Measurements from ENCODE around the gene MSS51.
A peak's percentile ranks its signal among the peaks of the same experiment; 100 is the strongest.

DNA sequence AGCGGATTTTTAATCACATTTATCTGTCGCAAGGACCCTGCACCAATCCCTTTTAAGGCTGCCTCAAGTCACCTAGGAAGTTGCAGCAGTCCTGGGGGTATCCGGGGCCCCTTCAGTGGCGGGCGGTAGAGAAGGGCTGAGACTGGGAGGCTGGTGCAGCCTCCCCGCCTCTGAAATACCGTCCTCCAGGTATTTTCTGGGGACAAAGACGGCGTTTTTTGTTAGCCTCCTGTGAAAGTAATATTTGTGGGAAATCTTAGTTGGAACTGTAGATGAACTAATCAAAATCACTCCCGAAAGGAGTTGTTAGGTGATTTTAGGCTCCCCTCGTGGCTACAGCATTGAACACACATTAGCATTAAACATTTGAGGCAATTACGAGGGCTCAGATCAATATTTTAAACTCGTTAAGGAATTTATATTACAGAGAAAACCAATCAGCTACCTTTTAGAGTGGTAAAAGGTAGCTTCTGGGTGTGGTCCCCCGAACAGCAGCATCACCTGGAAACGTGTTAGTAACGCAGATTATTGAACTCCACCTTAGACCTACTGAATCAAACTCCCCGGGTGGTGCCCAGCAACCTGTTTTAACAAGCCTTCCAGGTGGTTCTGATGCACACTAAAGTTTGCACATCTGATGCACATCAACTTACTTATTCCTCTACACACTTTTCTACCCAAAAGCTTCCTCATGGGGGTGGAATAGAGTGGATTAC is 19.0 kb downstream of the MSS51 start:
- TF ChIP-seq POLR2A (IDR thresholded peaks at IDR 0.05): no peak
- TF ChIP-seq, protein P1, sequence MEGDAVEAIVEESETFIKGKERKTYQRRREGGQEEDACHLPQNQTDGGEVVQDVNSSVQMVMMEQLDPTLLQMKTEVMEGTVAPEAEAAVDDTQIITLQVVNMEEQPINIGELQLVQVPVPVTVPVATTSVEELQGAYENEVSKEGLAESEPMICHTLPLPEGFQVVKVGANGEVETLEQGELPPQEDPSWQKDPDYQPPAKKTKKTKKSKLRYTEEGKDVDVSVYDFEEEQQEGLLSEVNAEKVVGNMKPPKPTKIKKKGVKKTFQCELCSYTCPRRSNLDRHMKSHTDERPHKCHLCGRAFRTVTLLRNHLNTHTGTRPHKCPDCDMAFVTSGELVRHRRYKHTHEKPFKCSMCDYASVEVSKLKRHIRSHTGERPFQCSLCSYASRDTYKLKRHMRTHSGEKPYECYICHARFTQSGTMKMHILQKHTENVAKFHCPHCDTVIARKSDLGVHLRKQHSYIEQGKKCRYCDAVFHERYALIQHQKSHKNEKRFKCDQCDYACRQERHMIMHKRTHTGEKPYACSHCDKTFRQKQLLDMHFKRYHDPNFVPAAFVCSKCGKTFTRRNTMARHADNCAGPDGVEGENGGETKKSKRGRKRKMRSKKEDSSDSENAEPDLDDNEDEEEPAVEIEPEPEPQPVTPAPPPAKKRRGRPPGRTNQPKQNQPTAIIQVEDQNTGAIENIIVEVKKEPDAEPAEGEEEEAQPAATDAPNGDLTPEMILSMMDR (IDR thresholded peaks at IDR 0.05): peak in 1 of 3 donors; percentile 0

All from ovary (tissue), 3 donors.